ENCODE data around the gene PTTG2.

Gene PTTG2

GRCh38 chr4:37994569-37994968 is 34.4 kb downstream of the PTTG2 start:
- H3K4me3 ChIP-seq (ENCODE audit: low read length), result no peak overlapping the region
- peak; percentile 54 for DNase-seq (ENCODE audit: low read depth)
- no peak for TF ChIP-seq CTCF (conservative IDR thresholded peaks at IDR 0.05; ENCODE audit: low read depth, low read length)

- DNase-seq (ENCODE audit: low read depth), result no peak
- no peak overlapping the region for H3K4me3 ChIP-seq (ENCODE audit: low read length)
- no peak for TF ChIP-seq CTCF (conservative IDR thresholded peaks at IDR 0.05; ENCODE audit: low read depth, low read length)
Observed at GRCh38 chr4:37995299-37995821, 35.2 kb downstream of the PTTG2 start.

- no peak overlapping the region for H3K4me3 ChIP-seq (ENCODE audit: low read length)
- no peak for DNase-seq (ENCODE audit: low read depth)
- no peak for TF ChIP-seq CTCF (conservative IDR thresholded peaks at IDR 0.05; ENCODE audit: low read depth, low read length)
Observed at GRCh38 chr4:37995981-37996775, 36.0 kb downstream of the PTTG2 start.

- no peak for DNase-seq (ENCODE audit: low read depth)
- no peak for TF ChIP-seq CTCF (conservative IDR thresholded peaks at IDR 0.05; ENCODE audit: low read depth, low read length)
- no peak overlapping the region for H3K4me3 ChIP-seq (ENCODE audit: low read length)
Observed at GRCh38 chr4:37998226-37998625, 38.0 kb downstream of the PTTG2 start.

GRCh38 chr4:37999000-37999716 is 39.0 kb downstream of the PTTG2 start:
- DNase-seq (ENCODE audit: low read depth), result no peak
- no peak overlapping the region for H3K4me3 ChIP-seq (ENCODE audit: low read length)
- no peak for TF ChIP-seq CTCF (conservative IDR thresholded peaks at IDR 0.05; ENCODE audit: low read depth, low read length)

- TF ChIP-seq CTCF (conservative IDR thresholded peaks at IDR 0.05; ENCODE audit: low read depth, low read length), result no peak
- no peak overlapping the region for H3K4me3 ChIP-seq (ENCODE audit: low read length)
- no peak for DNase-seq (ENCODE audit: low read depth)
Observed at GRCh38 chr4:37999965-38000364, 39.8 kb downstream of the PTTG2 start.
